ENCODE data around the gene TBC1D3B.
"Not testable (repeated sequence)": the region's sequence is repeated elsewhere in the genome, so short reads cannot be mapped to it uniquely, and the experiment has no call there.

The TBC1D3B gene

GRCh38 chr17:36129616-36130015 lies 46.8 kb downstream of the TBC1D3B start:
- DNase-seq (ENCODE audit: low read depth, low spot score): no peak

DNA sequence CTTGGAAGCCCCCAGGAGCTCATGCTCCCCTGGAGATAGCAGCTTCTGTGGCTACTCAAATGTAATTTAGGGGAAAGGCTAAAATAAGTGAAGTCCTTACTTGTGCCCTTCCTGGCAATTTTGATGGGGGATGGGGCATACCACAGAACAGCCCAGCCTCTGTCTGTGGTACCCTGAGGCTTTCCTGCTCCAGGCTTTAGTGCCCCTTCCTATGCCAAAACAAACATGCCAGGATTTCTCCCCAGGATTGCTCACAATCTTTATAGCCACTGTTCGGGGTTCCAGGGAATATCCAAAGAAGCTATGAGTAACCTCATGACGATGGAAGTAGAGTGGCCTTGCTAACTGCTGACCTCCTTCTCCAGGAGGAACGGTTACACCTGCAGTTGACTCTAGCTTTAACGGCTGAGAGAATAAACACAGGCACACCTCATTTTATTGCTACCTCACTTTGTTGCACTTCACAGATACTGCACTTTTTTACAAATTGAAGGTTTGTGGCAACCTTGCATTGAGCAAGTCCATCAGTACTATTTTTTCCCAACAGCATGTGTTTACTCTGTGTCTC lies 47.9 kb downstream of the TBC1D3B start:
- DNase-seq (ENCODE audit: low read depth, low spot score): no peak

GRCh38 chr17:36127911-36128310 lies 48.5 kb downstream of the TBC1D3B start:
- DNase-seq (ENCODE audit: low read depth, low spot score): no peak

DNA sequence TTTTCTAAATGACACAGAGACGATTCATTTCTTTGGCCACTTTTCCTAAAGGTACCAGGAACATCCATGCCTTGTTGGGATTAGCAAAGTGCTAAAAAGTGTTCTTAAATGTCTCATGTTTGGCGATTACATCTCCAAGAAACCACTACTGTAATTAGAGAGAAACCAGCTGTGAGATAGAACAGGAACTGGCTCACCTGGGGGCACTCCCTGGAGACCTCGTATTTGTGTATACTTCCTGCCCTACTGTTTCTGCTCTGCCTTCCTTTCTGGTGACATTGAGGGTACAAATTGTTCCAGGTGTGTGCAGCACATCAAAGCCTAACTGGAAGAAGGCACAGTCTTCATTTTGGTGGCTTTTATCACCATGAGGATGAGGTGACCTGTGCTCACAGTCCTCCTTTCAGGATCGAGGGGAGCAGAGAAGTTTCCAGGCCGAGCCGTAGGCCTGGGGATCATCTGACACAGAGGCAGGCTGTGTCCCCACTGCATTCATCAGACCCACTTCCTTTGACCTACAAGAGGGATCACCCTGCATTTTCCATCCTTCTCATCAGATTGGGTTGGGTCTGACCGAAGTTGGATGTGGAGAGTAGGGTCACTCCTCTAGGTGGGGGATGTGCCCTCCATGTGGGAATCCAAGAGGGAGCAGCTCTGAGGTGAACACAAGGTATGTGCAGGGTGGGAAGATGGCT lies 49.1 kb downstream of the TBC1D3B start:
- DNase-seq (ENCODE audit: low read depth, low spot score): no peak

DNA sequence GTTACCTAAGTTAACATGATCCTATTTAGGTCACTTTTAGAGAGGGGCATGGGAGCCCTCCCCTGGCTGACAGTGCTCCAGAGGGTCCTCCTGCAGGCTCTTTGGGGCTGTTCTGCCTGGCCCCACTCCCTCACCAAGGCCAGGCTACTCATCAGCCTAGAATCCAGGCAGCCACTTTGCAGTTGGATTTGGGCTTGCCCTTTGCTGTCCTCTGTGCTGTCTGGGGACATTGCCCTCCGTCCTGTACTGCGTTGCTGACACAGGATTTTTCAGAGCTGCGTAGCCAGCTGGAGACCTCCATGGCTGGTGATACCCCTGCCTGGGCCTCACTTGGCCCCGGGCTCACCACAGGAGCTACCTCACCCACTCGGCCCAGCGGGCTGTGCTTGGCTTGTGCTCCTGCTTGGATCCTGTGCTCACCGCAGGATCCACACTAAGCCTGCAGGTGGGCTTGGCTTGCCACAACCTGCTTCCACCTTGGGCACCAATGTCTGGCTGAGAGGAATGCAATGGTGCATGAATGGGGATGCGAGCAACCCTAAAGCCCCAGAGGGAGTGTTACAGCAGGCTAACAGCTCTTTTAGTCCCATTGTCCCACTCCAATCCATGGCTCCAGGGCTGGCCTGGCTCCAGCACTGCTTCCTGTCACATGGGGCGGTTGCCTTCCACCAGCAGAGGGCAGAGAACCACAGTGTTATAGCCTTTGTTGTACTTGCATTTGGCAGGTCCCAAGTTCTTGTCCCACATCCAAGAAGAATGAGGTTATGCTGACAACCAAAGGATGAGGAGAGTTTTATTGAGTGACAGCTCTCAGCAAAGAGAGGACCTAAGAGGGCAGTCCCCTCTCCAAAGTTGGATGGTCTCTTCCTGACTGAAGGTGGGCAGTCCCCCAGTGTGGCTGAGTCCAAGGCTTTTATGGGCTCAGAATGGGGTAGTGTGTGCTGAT lies 51.3 kb downstream of the TBC1D3B start:
- DNase-seq (ENCODE audit: low read depth, low spot score): no peak

- no peak for DNase-seq (ENCODE audit: low read depth, low spot score)
These were observed 53.0 kb downstream of the TBC1D3B start for GRCh38 chr17:36123431-36123830.

DNA sequence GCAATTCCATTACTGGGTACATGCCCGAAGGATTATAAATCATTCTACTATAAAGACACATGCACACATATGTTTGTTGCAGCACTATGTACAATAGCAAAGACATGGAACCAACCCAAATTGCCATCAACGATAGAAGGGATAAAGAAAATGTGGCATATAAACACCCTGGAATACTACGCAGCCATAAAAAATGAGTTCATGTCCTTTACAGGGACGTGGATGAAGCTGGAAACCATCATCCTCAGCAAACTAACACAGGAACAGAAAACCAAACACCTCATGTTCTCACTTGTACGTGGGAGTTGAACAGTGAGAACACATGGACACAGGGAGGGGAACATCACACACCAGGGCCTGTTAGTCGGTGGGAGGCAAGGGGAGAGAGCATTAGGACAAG lies 55.3 kb downstream of the TBC1D3B start:
- not testable (repeated sequence) for DNase-seq (ENCODE audit: low read depth, low spot score)

DNA sequence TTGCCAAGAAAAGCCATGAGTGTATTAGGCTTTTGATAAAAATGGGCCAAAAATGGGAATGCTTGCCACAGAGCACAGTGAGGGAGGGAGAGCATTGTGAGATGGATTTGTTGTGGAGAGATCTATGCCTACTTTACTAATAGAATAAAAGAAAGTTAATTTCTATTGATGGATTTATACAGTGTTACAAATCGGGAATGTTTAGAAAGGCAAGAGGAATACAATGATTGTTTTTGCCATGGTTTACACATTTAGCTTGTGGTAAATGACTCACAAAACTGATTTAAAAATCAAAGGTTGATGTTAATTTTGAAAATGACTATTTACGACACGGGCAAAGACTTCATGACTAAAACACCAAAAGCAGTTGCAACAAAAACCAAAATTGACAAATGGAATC lies 56.2 kb downstream of the TBC1D3B start:
- DNase-seq (ENCODE audit: low read depth, low spot score): no peak

DNA sequence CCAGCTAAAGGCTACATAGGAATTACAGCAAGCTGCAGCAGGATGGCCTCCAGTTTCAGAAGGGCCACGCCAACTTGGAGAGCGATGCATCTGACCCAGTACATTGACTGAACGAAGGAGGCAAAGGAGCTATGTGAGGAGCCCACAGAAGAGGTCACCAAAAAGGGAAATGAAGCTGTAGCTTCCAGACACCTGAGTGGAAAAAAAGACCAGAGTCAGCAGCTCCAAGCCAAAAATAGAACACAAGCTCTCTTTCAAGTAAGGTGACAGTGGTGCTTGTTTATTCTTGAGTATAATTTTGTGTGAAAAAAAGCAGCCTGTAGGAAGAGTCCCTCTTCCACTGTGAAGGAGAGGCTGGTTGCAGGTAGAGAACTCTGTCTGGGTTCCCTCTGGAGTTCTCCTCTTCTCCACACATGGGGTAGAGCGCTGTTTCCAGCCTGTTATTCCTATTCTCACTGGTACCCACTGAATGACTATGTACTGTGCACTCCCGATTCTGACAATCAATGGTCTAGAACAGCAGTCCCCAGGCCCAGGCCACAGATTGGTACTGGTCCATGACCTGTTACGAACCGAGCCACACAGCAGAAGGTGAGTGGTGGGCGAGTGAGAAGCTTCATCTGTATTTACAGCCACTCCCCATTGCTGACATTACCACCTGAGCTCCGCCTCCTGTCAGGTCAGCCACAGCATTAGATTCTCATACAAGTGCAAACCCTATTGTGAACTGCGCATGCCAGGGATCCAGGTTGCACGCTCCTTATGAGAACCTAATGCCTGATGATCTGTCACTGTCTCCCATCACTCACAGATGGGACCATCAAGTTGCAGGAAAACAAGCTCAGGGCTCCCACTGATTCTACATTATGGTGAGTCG lies 57.7 kb downstream of the TBC1D3B start:
- DNase-seq (ENCODE audit: low read depth, low spot score): no peak

- no peak for DNase-seq (ENCODE audit: low read depth, low spot score)
These were observed 58.7 kb downstream of the TBC1D3B start for GRCh38 chr17:36117505-36118382.
